ENCODE measurements around the gene CDCA7. TPM values are rescaled to one million over a fixed set of nuclear protein-coding genes. Genes with fewer than 3 reads are reported as not detected.

CDCA7 gene
- total RNA-seq, 1 donor from 2014 or later = 7.1 TPM

GRCh38 chr2:173388795-173389194 lies 34.1 kb downstream of the CDCA7 start:
- Mint-ChIP-seq H3K36me3 (ENCODE audit: unreplicated experiment) (no peaks in the 10 kb centered on the region), H3K4me3 (ENCODE audit: unreplicated experiment) (no peak overlapping the region), H3K27me3 (ENCODE audit: unreplicated experiment) (no peaks in the 10 kb centered on the region), H3K27ac (ENCODE audit: unreplicated experiment) (no peak overlapping the region), H3K9me3 (ENCODE audit: unreplicated experiment) (no peaks in the 10 kb centered on the region), H3K4me1 (ENCODE audit: unreplicated experiment) (no peaks in the 10 kb centered on the region)
- no peak for TF ChIP-seq CTCF (IDR thresholded peaks at IDR 0.05)
- no peak for DNase-seq (ENCODE audit: extremely low spot score, unreplicated experiment)

- no peaks in the 10 kb centered on the region for H3K9me3 Mint-ChIP-seq (ENCODE audit: unreplicated experiment)
- peaks cover 9% of the 10 kb centered on the region for H3K27me3 Mint-ChIP-seq (ENCODE audit: unreplicated experiment)
- H3K27ac Mint-ChIP-seq (ENCODE audit: unreplicated experiment) = no peak overlapping the region
- no peak for TF ChIP-seq CTCF (IDR thresholded peaks at IDR 0.05)
- H3K4me1 Mint-ChIP-seq (ENCODE audit: unreplicated experiment) = no peaks in the 10 kb centered on the region
- no peaks in the 10 kb centered on the region for H3K36me3 Mint-ChIP-seq (ENCODE audit: unreplicated experiment)
- no peak overlapping the region for H3K4me3 Mint-ChIP-seq (ENCODE audit: unreplicated experiment)
- DNase-seq (ENCODE audit: extremely low spot score, unreplicated experiment) = no peak
Observed at GRCh38 chr2:173390036-173390435, 35.4 kb downstream of the CDCA7 start.

DNA sequence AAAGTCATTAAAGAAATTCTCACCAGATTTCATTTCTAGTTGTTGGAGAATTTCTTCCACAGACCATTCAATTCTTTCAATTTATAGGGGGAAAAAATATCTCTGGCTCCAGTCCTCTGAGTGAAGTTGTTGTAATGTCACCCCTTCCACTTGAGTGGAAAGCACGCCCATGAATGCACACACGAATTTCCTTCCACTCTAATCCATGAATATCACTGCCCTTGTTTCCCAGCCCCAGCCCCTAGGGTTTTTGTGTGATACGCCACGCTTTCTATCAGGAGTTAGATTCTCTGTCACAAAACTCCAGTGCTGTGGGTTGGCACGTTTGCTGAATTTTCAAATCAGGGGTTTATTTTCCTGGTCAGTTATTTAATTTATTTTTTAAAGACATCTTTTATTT lies 38.1 kb downstream of the CDCA7 start:
- Mint-ChIP-seq H3K36me3 (ENCODE audit: unreplicated experiment) (peaks cover 1% of the 10 kb centered on the region), H3K4me3 (ENCODE audit: unreplicated experiment) (no peak overlapping the region), H3K27me3 (ENCODE audit: unreplicated experiment) (peaks cover 10% of the 10 kb centered on the region), H3K27ac (ENCODE audit: unreplicated experiment) (no peak overlapping the region), H3K9me3 (ENCODE audit: unreplicated experiment) (no peaks in the 10 kb centered on the region), H3K4me1 (ENCODE audit: unreplicated experiment) (no peaks in the 10 kb centered on the region)
- TF ChIP-seq CTCF (IDR thresholded peaks at IDR 0.05) = no peak
- no peak for DNase-seq (ENCODE audit: extremely low spot score, unreplicated experiment)

- Mint-ChIP-seq H3K27me3 (ENCODE audit: unreplicated experiment) (peaks cover 12% of the 10 kb centered on the region), H3K4me1 (ENCODE audit: unreplicated experiment) (no peaks in the 10 kb centered on the region), H3K36me3 (ENCODE audit: unreplicated experiment) (peaks cover 1% of the 10 kb centered on the region), H3K9me3 (ENCODE audit: unreplicated experiment) (no peaks in the 10 kb centered on the region), H3K4me3 (ENCODE audit: unreplicated experiment) (no peak overlapping the region), H3K27ac (ENCODE audit: unreplicated experiment) (no peak overlapping the region)
- no peak for TF ChIP-seq CTCF (IDR thresholded peaks at IDR 0.05)
- no peak for DNase-seq (ENCODE audit: extremely low spot score, unreplicated experiment)
Observed at GRCh38 chr2:173393186-173393585, 38.5 kb downstream of the CDCA7 start.

- no peaks in the 10 kb centered on the region for H3K9me3 Mint-ChIP-seq (ENCODE audit: unreplicated experiment)
- no peak for TF ChIP-seq CTCF (IDR thresholded peaks at IDR 0.05)
- H3K27ac Mint-ChIP-seq (ENCODE audit: unreplicated experiment) = no peak overlapping the region
- DNase-seq (ENCODE audit: extremely low spot score, unreplicated experiment) = no peak
- H3K4me1 Mint-ChIP-seq (ENCODE audit: unreplicated experiment) = no peaks in the 10 kb centered on the region
- H3K4me3 Mint-ChIP-seq (ENCODE audit: unreplicated experiment) = no peak overlapping the region
- peaks cover 12% of the 10 kb centered on the region for H3K27me3 Mint-ChIP-seq (ENCODE audit: unreplicated experiment)
- H3K36me3 Mint-ChIP-seq (ENCODE audit: unreplicated experiment) = peaks cover 1% of the 10 kb centered on the region
Observed at GRCh38 chr2:173393636-173394035, 39.0 kb downstream of the CDCA7 start.
